CD8-positive, alpha-beta memory T cell (primary cell): ENCODE measurements around the gene MMRN2. TPM values are rescaled to one million over a fixed set of nuclear protein-coding genes. Genes with fewer than 3 reads are reported as not detected.

Source experiments
- CTCF ChIA-PET: fragments of 350-600 bp; sonication (Branson Sonifier 250); formaldehyde crosslinking; loops from one replicate; lab custom pipeline; 2021; ENCODE audit warnings: antibody characterized with exemption; lab: Charles Lee
- POLR2A ChIA-PET: fragments of 350-600 bp; sonication (Branson Sonifier 250); formaldehyde crosslinking; loops from one replicate; lab custom pipeline; 2021; ENCODE audit warnings: antibody characterized with exemption; lab: Charles Lee
- DNase-seq, 5 donors: peaks; one replicate each; pipeline versions ENCODE4 v3.0.0 to v3.0.0-alpha.2; 2020 to 2022; ENCODE audit warnings: mixed read lengths in 1 of 5
- H3K27ac ChIP-seq: one replicate; pipeline ENCODE4 v1.7.0; 2013; ENCODE audit warnings: low read depth, mild to moderate bottlenecking, low read length, moderate library complexity
- H3K27me3 ChIP-seq: 2 replicates; pipeline ENCODE4 v1.7.0; 2013; ENCODE audit warnings: low read length, mild to moderate bottlenecking; ENCODE audit not compliant: insufficient read depth, poor library complexity, severe bottlenecking
- H3K36me3 ChIP-seq: 2 replicates; pipeline ENCODE4 v1.7.0; 2013; ENCODE audit warnings: mild to moderate bottlenecking, low read length, moderate library complexity; ENCODE audit not compliant: insufficient read depth
- H3K4me1 ChIP-seq: 2 replicates; pipeline ENCODE4 v1.7.0; 2013; ENCODE audit warnings: mild to moderate bottlenecking, low read length, moderate library complexity; ENCODE audit not compliant: insufficient read depth
- H3K4me3 ChIP-seq: 2 replicates; pipeline ENCODE4 v1.7.0; 2013; ENCODE audit warnings: mild to moderate bottlenecking, low read length
- H3K9me3 ChIP-seq: 2 replicates; pipeline ENCODE4 v1.7.0; 2013; ENCODE audit warnings: mild to moderate bottlenecking, low read length
- H3K27ac Mint-ChIP-seq, 8 donors: one replicate each; pipeline ENCODE4 v1.8.0; 2020 to 2021; ENCODE audit warnings: mixed read lengths in 8 of 8, mild to moderate bottlenecking in 6 of 8, inconsistent platforms in 3 of 8, moderate library complexity in 3 of 8
- H3K27me3 Mint-ChIP-seq, 2 donors: one replicate each; pipeline ENCODE4 v1.8.0; 2020 to 2021; ENCODE audit warnings: mixed read lengths in 2 of 2, mild to moderate bottlenecking in 1 of 2, moderate library complexity in 1 of 2
- H3K36me3 Mint-ChIP-seq, 3 donors: one replicate each; pipeline ENCODE4 v1.8.0; 2020 to 2021; ENCODE audit warnings: mixed read lengths in 3 of 3, inconsistent platforms in 1 of 3, mild to moderate bottlenecking in 1 of 3
- H3K4me1 Mint-ChIP-seq, 3 donors: one replicate each; pipeline ENCODE4 v1.8.0; 2020 to 2021; ENCODE audit warnings: mixed read lengths in 3 of 3, inconsistent platforms in 1 of 3, mild to moderate bottlenecking in 1 of 3
- H3K4me3 Mint-ChIP-seq, 7 donors: one replicate each; pipeline ENCODE4 v1.8.0; 2020 to 2021; ENCODE audit warnings: mixed read lengths in 7 of 7, mild to moderate bottlenecking in 6 of 7, moderate library complexity in 4 of 7, inconsistent platforms in 2 of 7
- H3K9me3 Mint-ChIP-seq, 5 donors: one replicate each; pipeline ENCODE4 v1.8.0; 2020 to 2022; ENCODE audit warnings: mixed read lengths in 5 of 5, mild to moderate bottlenecking in 3 of 5, moderate library complexity in 2 of 5, inconsistent platforms in 1 of 5
- polyA plus RNA-seq: library from polyadenylated mRNA; unstranded; fragments of 300-500 nt; fragmentation: Illumina TruSeq; gene quantifications from one replicate; pipeline ENCODE4 v1.2.3, GENCODE V29; 2021
- total RNA-seq, 2 experiments: library from RNA; stranded (reverse); gene quantifications; one replicate each; pipeline ENCODE4 v1.2.3, GENCODE V29; 2021

Gene MMRN2
- total and polyA plus RNA-seq, 3 experiments from 2014 or later: not detected

GRCh38 chr10:86899670-86900276 is 57.6 kb downstream of the MMRN2 start:
- CTCF ChIA-PET: interaction anchor here (0.7 to 2.2 kb wide), 5 partner anchors 22 to 206 kb away, joined by 3 to 11 read pairs (median 8); no protein-coding TSS in a partner anchor
- Mint-ChIP-seq H3K27me3 (no peaks in the 10 kb centered on the region), H3K27ac (no peak overlapping the region), H3K9me3 (no peaks in the 10 kb centered on the region), H3K36me3 (peaks cover 8 to 25% (median 9%) of the 10 kb centered on the region in 3 donors), H3K4me1 (no peaks in the 10 kb centered on the region), H3K4me3 (no peak overlapping the region)
- Histone ChIP-seq H3K4me3 (no peak overlapping the region), H3K36me3 (no peaks in the 10 kb centered on the region), H3K9me3 (no peaks in the 10 kb centered on the region), H3K4me1 (no peaks in the 10 kb centered on the region), H3K27ac (no peak overlapping the region), H3K27me3 (no peaks in the 10 kb centered on the region)
- DNase-seq: peak in 4 of 5 donors; percentile 3 to 51 (median 12)
- POLR2A ChIA-PET: interaction anchor here (1.2 kb wide), 1 partner anchor 66 kb away, joined by 11 read pairs; no protein-coding TSS in a partner anchor

GRCh38 chr10:86899132-86899531 is 58.3 kb downstream of the MMRN2 start:
- no peaks in the 10 kb centered on the region for H3K4me1 ChIP-seq
- Mint-ChIP-seq H3K4me1 (no peaks in the 10 kb centered on the region), H3K9me3 (no peaks in the 10 kb centered on the region), H3K36me3 (peaks cover 2 to 19% (median 7%) of the 10 kb centered on the region in 3 donors), H3K27me3 (no peaks in the 10 kb centered on the region), H3K4me3 (no peak overlapping the region), H3K27ac (peak overlapping the region in 2 of 8 donors; percentile 19 to 59)
- H3K36me3 ChIP-seq: no peaks in the 10 kb centered on the region
- no peaks in the 10 kb centered on the region for H3K9me3 ChIP-seq
- no peak overlapping the region for H3K27ac ChIP-seq
- no peak for DNase-seq
- POLR2A ChIA-PET: no interaction called here
- no peaks in the 10 kb centered on the region for H3K27me3 ChIP-seq
- no peak overlapping the region for H3K4me3 ChIP-seq
- CTCF ChIA-PET: interaction anchor here (0.7 to 2.2 kb wide), 5 partner anchors 188 to 206 kb away, joined by 3 to 11 read pairs (median 8); no protein-coding TSS in a partner anchor

GRCh38 chr10:86898511-86898910 is 58.9 kb downstream of the MMRN2 start:
- Mint-ChIP-seq H3K4me3 (no peak overlapping the region), H3K36me3 (peaks cover 0 to 22% (median 8%) of the 10 kb centered on the region in 3 donors), H3K9me3 (no peaks in the 10 kb centered on the region), H3K27ac (no peak overlapping the region), H3K27me3 (no peaks in the 10 kb centered on the region), H3K4me1 (no peaks in the 10 kb centered on the region)
- H3K27me3 ChIP-seq: no peaks in the 10 kb centered on the region
- CTCF ChIA-PET: interaction anchor here (1.0 to 2.2 kb wide), 5 partner anchors 187 to 210 kb away, joined by 3 to 11 read pairs (median 8); no protein-coding TSS in a partner anchor
- no peak overlapping the region for H3K4me3 ChIP-seq
- DNase-seq: no peak
- H3K36me3 ChIP-seq: no peaks in the 10 kb centered on the region
- no peaks in the 10 kb centered on the region for H3K9me3 ChIP-seq
- H3K27ac ChIP-seq: no peak overlapping the region
- POLR2A ChIA-PET: no interaction called here
- H3K4me1 ChIP-seq: no peaks in the 10 kb centered on the region

GRCh38 chr10:86889997-86890396 is 67.4 kb downstream of the MMRN2 start:
- peaks cover 6 to 12% (median 7%) of the 10 kb centered on the region in 3 donors for H3K4me1 Mint-ChIP-seq
- ChIA-PET CTCF (no interaction called here), POLR2A (no interaction called here)
- Histone ChIP-seq H3K27ac (no peak overlapping the region), H3K9me3 (no peaks in the 10 kb centered on the region), H3K4me1 (no peaks in the 10 kb centered on the region), H3K27me3 (no peaks in the 10 kb centered on the region), H3K36me3 (no peaks in the 10 kb centered on the region), H3K4me3 (no peak overlapping the region)
- no peaks in the 10 kb centered on the region for H3K27me3 Mint-ChIP-seq
- H3K27ac Mint-ChIP-seq: no peak overlapping the region
- H3K4me3 Mint-ChIP-seq: no peak overlapping the region
- peaks cover 6 to 26% (median 16%) of the 10 kb centered on the region in 3 donors for H3K36me3 Mint-ChIP-seq
- no peaks in the 10 kb centered on the region for H3K9me3 Mint-ChIP-seq
- no peak for DNase-seq

GRCh38 chr10:86888585-86889381 is 68.6 kb downstream of the MMRN2 start:
- DNase-seq: no peak
- H3K4me3 Mint-ChIP-seq: no peak overlapping the region

More at GRCh38 chr10:86888585-86889381, 68.6 kb downstream of the MMRN2 start:
- no peaks in the 10 kb centered on the region for H3K27me3 ChIP-seq
- no peaks in the 10 kb centered on the region for H3K27me3 Mint-ChIP-seq
- H3K4me1 ChIP-seq: no peaks in the 10 kb centered on the region
- H3K4me1 Mint-ChIP-seq: peaks cover 6 to 12% (median 7%) of the 10 kb centered on the region in 3 donors
- H3K36me3 Mint-ChIP-seq: peaks cover 6 to 23% (median 14%) of the 10 kb centered on the region in 3 donors
- no peak overlapping the region for H3K27ac ChIP-seq
- ChIA-PET CTCF (interaction anchor here (1.4 kb wide), 1 partner anchor 200 kb away, joined by 3 read pairs; no protein-coding TSS in a partner anchor), POLR2A (no interaction called here)
- no peak overlapping the region for H3K4me3 ChIP-seq
- no peak overlapping the region for H3K27ac Mint-ChIP-seq
- H3K36me3 ChIP-seq: no peaks in the 10 kb centered on the region
- no peaks in the 10 kb centered on the region for H3K9me3 Mint-ChIP-seq
- H3K9me3 ChIP-seq: no peaks in the 10 kb centered on the region

Other genes with a start within 250 kb of the MMRN2 start
- 10 to 100 TPM; 20.9 to 21.9 TPM for gene BMPR1A, start 201.0 kb downstream of the MMRN2 start, total RNA-seq
- gene BMPR1A, start 201.0 kb downstream of the MMRN2 start, polyA plus RNA-seq: 6.4 TPM
- gene SNCG, start 984 bp upstream of the MMRN2 start, total RNA-seq: not detected
- not detected for gene SNCG, start 984 bp upstream of the MMRN2 start, polyA plus RNA-seq
- not detected for gene ADIRF, start 10.9 kb upstream of the MMRN2 start, total RNA-seq
- not detected for gene ADIRF, start 10.9 kb upstream of the MMRN2 start, polyA plus RNA-seq
- gene FAM25A, start 62.7 kb upstream of the MMRN2 start, total RNA-seq: not detected
- gene FAM25A, start 62.7 kb upstream of the MMRN2 start, polyA plus RNA-seq: not detected
- gene GLUD1, start 137.2 kb upstream of the MMRN2 start, total RNA-seq: 100 to 1,000 TPM; 174 to 184 TPM
- 130 TPM for gene GLUD1, start 137.2 kb upstream of the MMRN2 start, polyA plus RNA-seq
- 10 to 100 TPM; 42.9 to 44.2 TPM for gene SHLD2, start 137.6 kb upstream of the MMRN2 start, total RNA-seq
- 24.9 TPM for gene SHLD2, start 137.6 kb upstream of the MMRN2 start, polyA plus RNA-seq